ENCODE data around the gene FLACC1.

FLACC1 gene

GRCh38 chr2:201276511-201276910 lies 80.6 kb downstream of the FLACC1 start:
- H3K4me3 ChIP-seq (ENCODE audit: low read depth, low read length) = no peak overlapping the region
- TF ChIP-seq CTCF (IDR thresholded peaks at IDR 0.05; ENCODE audit: low read depth, low read length) = no peak

GRCh38 chr2:201275990-201276389 lies 81.2 kb downstream of the FLACC1 start:
- TF ChIP-seq CTCF (IDR thresholded peaks at IDR 0.05; ENCODE audit: low read depth, low read length) = no peak
- H3K4me3 ChIP-seq (ENCODE audit: low read depth, low read length) = no peak overlapping the region

- no peak overlapping the region for H3K4me3 ChIP-seq (ENCODE audit: low read depth, low read length)
- no peak for TF ChIP-seq CTCF (IDR thresholded peaks at IDR 0.05; ENCODE audit: low read depth, low read length)
These were observed 82.1 kb downstream of the FLACC1 start for GRCh38 chr2:201275069-201275468.

- TF ChIP-seq CTCF (IDR thresholded peaks at IDR 0.05; ENCODE audit: low read depth, low read length) = no peak
- no peak overlapping the region for H3K4me3 ChIP-seq (ENCODE audit: low read depth, low read length)
These were observed 83.7 kb downstream of the FLACC1 start for GRCh38 chr2:201273330-201273983.

- no peak for TF ChIP-seq CTCF (IDR thresholded peaks at IDR 0.05; ENCODE audit: low read depth, low read length)
- no peak overlapping the region for H3K4me3 ChIP-seq (ENCODE audit: low read depth, low read length)
These were observed 85.2 kb downstream of the FLACC1 start for GRCh38 chr2:201271917-201272316.

- TF ChIP-seq CTCF (IDR thresholded peaks at IDR 0.05; ENCODE audit: low read depth, low read length) = no peak
- no peak overlapping the region for H3K4me3 ChIP-seq (ENCODE audit: low read depth, low read length)
These were observed 86.7 kb downstream of the FLACC1 start for GRCh38 chr2:201270293-201271001.

- TF ChIP-seq CTCF (IDR thresholded peaks at IDR 0.05; ENCODE audit: low read depth, low read length) = no peak
- no peak overlapping the region for H3K4me3 ChIP-seq (ENCODE audit: low read depth, low read length)
These were observed 87.4 kb downstream of the FLACC1 start for GRCh38 chr2:201269764-201270163.
